Medulla oblongata (tissue), 1 donor: ENCODE data around the gene TARS1.
"Not testable (repeated sequence)": the region's sequence is repeated elsewhere in the genome, so short reads cannot be mapped to it uniquely, and the experiment has no call there.

ENCODE experiments used
- DNase-seq: peaks from one replicate; pipeline ENCODE4 v3.0.0-alpha.2; 2015; ENCODE audit errors: extremely low spot score

The TARS1 gene

GRCh38 chr5:33488558-33489355, 48.0 kb downstream of the TARS1 start:
- DNase-seq = no peak

GRCh38 chr5:33489481-33490067, 48.8 kb downstream of the TARS1 start:
- DNase-seq = no peak

- no peak for DNase-seq
Observed at GRCh38 chr5:33490071-33490665, 49.4 kb downstream of the TARS1 start.

- no peak for DNase-seq
Observed at GRCh38 chr5:33491941-33492340, 51.2 kb downstream of the TARS1 start.

GRCh38 chr5:33494466-33494865, 53.7 kb downstream of the TARS1 start:
- DNase-seq = no peak

- DNase-seq = no peak
Observed at GRCh38 chr5:33501260-33501659, 60.5 kb downstream of the TARS1 start.

GRCh38 chr5:33501899-33502298, 61.1 kb downstream of the TARS1 start:
- no peak for DNase-seq

GRCh38 chr5:33504570-33504969, 63.8 kb downstream of the TARS1 start:
- DNase-seq = no peak

- no peak for DNase-seq
Observed at GRCh38 chr5:33507426-33507825, 66.7 kb downstream of the TARS1 start.

- DNase-seq = no peak
Observed at GRCh38 chr5:33509036-33509435, 68.3 kb downstream of the TARS1 start.

- no peak for DNase-seq
Observed at GRCh38 chr5:33513462-33514185, 72.9 kb downstream of the TARS1 start.

GRCh38 chr5:33515366-33515765, 74.6 kb downstream of the TARS1 start:
- not testable (repeated sequence) for DNase-seq

- no peak for DNase-seq
Observed at GRCh38 chr5:33516421-33516820, 75.7 kb downstream of the TARS1 start.
